ENCODE data around the gene LRRK2. TPM values are rescaled to one million over a fixed set of nuclear protein-coding genes. Genes with fewer than 3 reads are reported as not detected.
"Not testable (repeated sequence)": the region's sequence is repeated elsewhere in the genome, so short reads cannot be mapped to it uniquely, and the experiment has no call there.

LRRK2 gene
- total and polyA plus RNA-seq, 2 of the 13 experiments (the other 11 are each of a cell fraction or from before 2014, with no cell fraction given) = not detected

DNA sequence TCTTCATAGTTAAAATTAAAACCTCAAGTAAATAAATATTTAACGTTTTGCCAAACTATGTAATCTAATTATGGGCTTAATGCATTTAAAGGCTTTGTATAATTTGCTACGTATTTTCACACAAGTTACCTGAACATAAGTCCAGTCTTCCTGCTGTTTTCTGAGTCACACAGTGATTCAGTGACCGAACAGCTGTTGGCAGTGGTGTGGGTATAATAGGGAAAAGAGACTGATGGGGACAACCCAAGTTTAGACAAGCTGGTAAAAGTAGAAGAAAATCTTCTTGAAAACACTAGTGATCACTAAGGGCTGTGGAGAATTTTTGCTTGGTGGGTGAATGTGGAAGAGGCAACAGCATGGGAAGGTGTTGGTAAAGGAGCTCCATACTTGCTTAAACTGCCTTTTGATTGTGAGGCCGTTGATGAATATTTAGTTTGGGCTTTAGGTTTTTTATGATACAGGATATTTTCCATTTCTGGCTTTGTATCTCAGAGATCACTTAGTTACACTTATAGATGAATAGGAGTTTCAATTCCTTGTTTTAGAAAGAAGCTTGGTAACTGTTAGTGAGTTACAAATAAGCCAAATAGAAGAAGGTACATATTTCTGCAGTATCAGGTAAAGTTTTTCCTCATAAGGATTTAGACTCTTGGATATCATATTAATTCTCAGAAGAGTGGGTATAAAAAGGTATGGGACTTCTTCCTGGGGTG is 23.9 kb downstream of the LRRK2 start:
- 1% methylated on average over 4 of the region's 4 CpGs for WGBS (ENCODE audit: low lambda C conversion rate)
- FAIRE-seq = no peak

DNA sequence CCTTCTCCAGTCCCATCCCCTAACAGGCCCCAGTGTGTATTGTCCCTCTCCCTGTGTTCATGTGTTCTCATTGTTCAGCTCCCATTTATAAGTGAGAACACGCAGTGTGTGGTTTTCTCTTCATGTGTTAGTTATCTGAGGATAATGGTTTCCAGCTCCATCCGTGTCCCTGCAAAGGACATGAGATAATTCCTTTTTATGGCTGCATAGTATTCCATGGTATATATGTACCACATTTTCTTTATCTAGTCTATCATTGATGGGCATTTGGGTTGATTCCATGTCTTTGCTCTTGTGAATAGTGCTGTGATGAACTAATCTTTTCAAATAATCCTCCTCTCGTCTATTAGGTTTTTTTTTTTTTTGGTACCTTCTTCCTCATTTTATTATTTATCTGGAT is 25.9 kb downstream of the LRRK2 start:
- POLR2A ChIA-PET; H3K27me3 ChIP-seq (ENCODE audit: control insufficient read depth in 1 of 2, insufficient read depth in 2 of 2, low read length in 2 of 2); H4K20me1 ChIP-seq (ENCODE audit: insufficient read depth, low read length); CTCF ChIA-PET (ENCODE audit: low intra/inter-chr PET ratio, low total read pairs); in situ Hi-C loops (cut with HindIII; ENCODE audit: extremely low pct_ligation_motif_present, low pct_unique_long_range_greater_than_20kb); H3K9me3 ChIP-seq (ENCODE audit: low read length); H3K4me1 ChIP-seq (ENCODE audit: insufficient read depth, low read length); H3K36me3 ChIP-seq (replicated peaks in 1 of 2; ENCODE audit: control insufficient read depth in 1 of 2, insufficient read depth in 2 of 2, low read length in 2 of 2); FAIRE-seq; H3K4me3 ChIP-seq (replicated peaks in 1 of 3; ENCODE audit: insufficient read depth in 1 of 3, low read depth in 2 of 3, low read length in 3 of 3); ATAC-seq; H3K4me2 ChIP-seq (ENCODE audit: low read depth, low read length); BruUV-seq (replicated peaks); H3K79me2 ChIP-seq (ENCODE audit: insufficient read depth, low read length); intact Hi-C loops (cut with micrococcal nuclease; ENCODE audit: unreplicated experiment); H3K27ac ChIP-seq (ENCODE audit: extremely low read length, insufficient read depth, low read length); H2AFZ ChIP-seq (ENCODE audit: low read length); H3K9ac ChIP-seq (ENCODE audit: insufficient read depth, low read depth, low read length); DNase-seq (ENCODE audit: low spot score): not testable (repeated sequence)
- 17% methylated on average over 3 of the region's 3 CpGs for WGBS (ENCODE audit: low lambda C conversion rate)

More for the DNA sequence above, 23.9 kb downstream of the LRRK2 start:
- BruUV-seq (replicated peaks) = no TSS peak
- Histone ChIP-seq H3K4me1 (ENCODE audit: insufficient read depth, low read length) (no peaks in the 10 kb centered on the region), H3K36me3 (replicated peaks in 1 of 2; ENCODE audit: control insufficient read depth in 1 of 2, insufficient read depth in 2 of 2, low read length in 2 of 2) (no peaks in the 10 kb centered on the region), H3K79me2 (ENCODE audit: insufficient read depth, low read length) (no peaks in the 10 kb centered on the region), H3K9ac (ENCODE audit: insufficient read depth, low read depth, low read length) (no peak overlapping the region), H3K27ac (ENCODE audit: extremely low read length, insufficient read depth, low read length) (no peak overlapping the region), H3K9me3 (ENCODE audit: low read length) (no peaks in the 10 kb centered on the region), H2AFZ (ENCODE audit: low read length) (no peak overlapping the region), H3K27me3 (ENCODE audit: control insufficient read depth in 1 of 2, insufficient read depth in 2 of 2, low read length in 2 of 2) (no peaks in the 10 kb centered on the region; a peak in 1 of 5 replicates), H4K20me1 (ENCODE audit: insufficient read depth, low read length) (no peaks in the 10 kb centered on the region), H3K4me2 (ENCODE audit: low read depth, low read length) (no peak overlapping the region), H3K4me3 (replicated peaks in 1 of 3; ENCODE audit: insufficient read depth in 1 of 3, low read depth in 2 of 3, low read length in 3 of 3) (no peak overlapping the region)
- in situ Hi-C loops (cut with HindIII; ENCODE audit: extremely low pct_ligation_motif_present, low pct_unique_long_range_greater_than_20kb) = no loop called here
- intact Hi-C loops (cut with micrococcal nuclease; ENCODE audit: unreplicated experiment) = loop anchor here (10.0 kb wide), 1 partner anchor 66 kb away; no protein-coding TSS in a partner anchor
- ATAC-seq = no peak
- ChIA-PET CTCF (ENCODE audit: low intra/inter-chr PET ratio, low total read pairs) (no interaction called here), POLR2A (no interaction called here)
- TF ChIP-seq NFIB (CRISPR knock-in tag; IDR thresholded peaks at IDR 0.05; ENCODE audit: borderline replicate concordance) = no peak
- TF ChIP-seq, protein P1, sequence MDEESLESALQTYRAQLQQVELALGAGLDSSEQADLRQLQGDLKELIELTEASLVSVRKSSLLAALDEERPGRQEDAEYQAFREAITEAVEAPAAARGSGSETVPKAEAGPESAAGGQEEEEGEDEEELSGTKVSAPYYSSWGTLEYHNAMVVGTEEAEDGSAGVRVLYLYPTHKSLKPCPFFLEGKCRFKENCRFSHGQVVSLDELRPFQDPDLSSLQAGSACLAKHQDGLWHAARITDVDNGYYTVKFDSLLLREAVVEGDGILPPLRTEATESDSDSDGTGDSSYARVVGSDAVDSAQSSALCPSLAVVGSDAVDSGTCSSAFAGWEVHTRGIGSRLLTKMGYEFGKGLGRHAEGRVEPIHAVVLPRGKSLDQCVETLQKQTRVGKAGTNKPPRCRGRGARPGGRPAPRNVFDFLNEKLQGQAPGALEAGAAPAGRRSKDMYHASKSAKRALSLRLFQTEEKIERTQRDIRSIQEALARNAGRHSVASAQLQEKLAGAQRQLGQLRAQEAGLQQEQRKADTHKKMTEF (CRISPR knock-in tag; IDR thresholded peaks at IDR 0.05) = no peak
- no peak for TF ChIP-seq FLYWCH1 (CRISPR knock-in tag; IDR thresholded peaks at IDR 0.05)
- TF ChIP-seq ZMYM2 (CRISPR knock-in tag; IDR thresholded peaks at IDR 0.05) = no peak
- TF ChIP-seq TSC22D2 (CRISPR knock-in tag; IDR thresholded peaks at IDR 0.05; ENCODE audit: borderline replicate concordance) = no peak
- no peak for DNase-seq (ENCODE audit: low spot score)
